Parathyroid adenoma (tissue), 2 donors: ENCODE results near the gene HOATZ.

ENCODE experiments used
- H2AFZ ChIP-seq: fragments of 300-600 bp; sonication (generic); one replicate; pipeline ENCODE4 v1.7.0; 2017; ENCODE audit warnings: antibody characterized with exemption, mild to moderate bottlenecking
- H3K27ac ChIP-seq: fragments of 300-600 bp; sonication (generic); one replicate; pipeline ENCODE4 v1.7.0; 2017
- H3K27me3 ChIP-seq: fragments of 300-600 bp; sonication (generic); one replicate; pipeline ENCODE4 v1.7.0; 2017; ENCODE audit warnings: low read length; ENCODE audit not compliant: control insufficient read depth, insufficient read depth
- H3K36me3 ChIP-seq: fragments of 300-600 bp; sonication (generic); one replicate; pipeline ENCODE4 v1.7.0; 2017; ENCODE audit warnings: low read length; ENCODE audit not compliant: control insufficient read depth, insufficient read depth
- H3K4me1 ChIP-seq: fragments of 300-600 bp; sonication (generic); one replicate; pipeline ENCODE4 v1.7.0; 2017; ENCODE audit warnings: control low read depth
- H3K4me2 ChIP-seq: fragments of 300-600 bp; sonication (generic); one replicate; pipeline ENCODE4 v1.7.0; 2017; ENCODE audit warnings: low read length
- H3K4me3 ChIP-seq: fragments of 300-600 bp; sonication (generic); one replicate; pipeline ENCODE4 v1.7.0; 2017; ENCODE audit warnings: low read depth, low read length
- H3K79me2 ChIP-seq: fragments of 300-600 bp; sonication (generic); one replicate; pipeline ENCODE4 v1.7.0; 2017; ENCODE audit warnings: control low read depth
- H3K9ac ChIP-seq: fragments of 300-600 bp; sonication (generic); one replicate; pipeline ENCODE4 v1.7.0; 2017; ENCODE audit warnings: mild to moderate bottlenecking
- H3K9me3 ChIP-seq: fragments of 300-600 bp; sonication (generic); one replicate; pipeline ENCODE4 v1.7.0; 2017; ENCODE audit warnings: low read length; ENCODE audit not compliant: control insufficient read depth
- TF ChIP-seq, protein P1 (sequence below): fragments of 300-600 bp; sonication (generic); IDR thresholded peaks from one replicate; pipeline ENCODE4 v1.7.0; 2017; ENCODE audit warnings: antibody characterized with exemption, mild to moderate bottlenecking
- donor health status: primary hyperparathyroidism.

Gene HOATZ

GRCh38 chr11:111515591-111515990 lies 1.0 kb downstream of the HOATZ start:
- Histone ChIP-seq H3K27ac (no peak overlapping the region), H3K9me3 (no peaks in the 10 kb centered on the region), H3K4me1 (no peaks in the 10 kb centered on the region), H3K9ac (no peak overlapping the region), H3K79me2 (no peaks in the 10 kb centered on the region), H3K27me3 (no peaks in the 10 kb centered on the region), H3K4me3 (no peak overlapping the region), H2AFZ (no peak overlapping the region), H3K4me2 (no peak overlapping the region), H3K36me3 (no peaks in the 10 kb centered on the region)
- TF ChIP-seq, protein P1, sequence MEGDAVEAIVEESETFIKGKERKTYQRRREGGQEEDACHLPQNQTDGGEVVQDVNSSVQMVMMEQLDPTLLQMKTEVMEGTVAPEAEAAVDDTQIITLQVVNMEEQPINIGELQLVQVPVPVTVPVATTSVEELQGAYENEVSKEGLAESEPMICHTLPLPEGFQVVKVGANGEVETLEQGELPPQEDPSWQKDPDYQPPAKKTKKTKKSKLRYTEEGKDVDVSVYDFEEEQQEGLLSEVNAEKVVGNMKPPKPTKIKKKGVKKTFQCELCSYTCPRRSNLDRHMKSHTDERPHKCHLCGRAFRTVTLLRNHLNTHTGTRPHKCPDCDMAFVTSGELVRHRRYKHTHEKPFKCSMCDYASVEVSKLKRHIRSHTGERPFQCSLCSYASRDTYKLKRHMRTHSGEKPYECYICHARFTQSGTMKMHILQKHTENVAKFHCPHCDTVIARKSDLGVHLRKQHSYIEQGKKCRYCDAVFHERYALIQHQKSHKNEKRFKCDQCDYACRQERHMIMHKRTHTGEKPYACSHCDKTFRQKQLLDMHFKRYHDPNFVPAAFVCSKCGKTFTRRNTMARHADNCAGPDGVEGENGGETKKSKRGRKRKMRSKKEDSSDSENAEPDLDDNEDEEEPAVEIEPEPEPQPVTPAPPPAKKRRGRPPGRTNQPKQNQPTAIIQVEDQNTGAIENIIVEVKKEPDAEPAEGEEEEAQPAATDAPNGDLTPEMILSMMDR = no peak

GRCh38 chr11:111518668-111519067 lies 4.1 kb downstream of the HOATZ start:
- H3K27me3 ChIP-seq = no peaks in the 10 kb centered on the region
- no peaks in the 10 kb centered on the region for H3K9me3 ChIP-seq
- TF ChIP-seq, protein P1 = no peak
- no peak overlapping the region for H2AFZ ChIP-seq
- H3K36me3 ChIP-seq = no peaks in the 10 kb centered on the region
- no peak overlapping the region for H3K4me3 ChIP-seq
- no peak overlapping the region for H3K4me2 ChIP-seq
- H3K9ac ChIP-seq = no peak overlapping the region
- H3K27ac ChIP-seq = no peak overlapping the region
- no peaks in the 10 kb centered on the region for H3K79me2 ChIP-seq
- H3K4me1 ChIP-seq = no peaks in the 10 kb centered on the region

DNA sequence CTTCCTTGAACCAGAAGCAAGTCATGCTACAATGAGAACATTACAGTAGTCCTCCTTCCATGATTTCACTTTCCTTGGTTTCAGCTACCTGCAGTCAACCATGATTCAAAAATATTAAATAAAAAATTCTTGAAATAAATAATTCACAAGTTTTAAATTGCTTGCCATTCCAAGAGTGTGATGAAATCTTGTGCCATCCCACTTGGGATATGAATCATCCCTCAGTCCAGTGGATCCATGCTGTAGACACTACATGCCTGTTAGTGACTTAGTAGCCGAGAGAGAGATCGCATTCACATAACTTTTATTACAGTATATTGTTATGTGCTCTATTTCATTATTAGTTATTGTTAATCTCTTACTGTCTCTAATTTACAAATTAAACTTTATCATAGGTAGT lies 6.0 kb downstream of the HOATZ start:
- no peaks in the 10 kb centered on the region for H3K36me3 ChIP-seq
- H3K9ac ChIP-seq = no peak overlapping the region
- TF ChIP-seq, protein P1 = no peak
- H3K4me1 ChIP-seq = no peaks in the 10 kb centered on the region
- H3K4me3 ChIP-seq = no peak overlapping the region
- H3K27ac ChIP-seq = no peak overlapping the region
- no peaks in the 10 kb centered on the region for H3K79me2 ChIP-seq
- H2AFZ ChIP-seq = no peak overlapping the region
- H3K9me3 ChIP-seq = no peaks in the 10 kb centered on the region
- no peak overlapping the region for H3K4me2 ChIP-seq
- no peaks in the 10 kb centered on the region for H3K27me3 ChIP-seq

DNA sequence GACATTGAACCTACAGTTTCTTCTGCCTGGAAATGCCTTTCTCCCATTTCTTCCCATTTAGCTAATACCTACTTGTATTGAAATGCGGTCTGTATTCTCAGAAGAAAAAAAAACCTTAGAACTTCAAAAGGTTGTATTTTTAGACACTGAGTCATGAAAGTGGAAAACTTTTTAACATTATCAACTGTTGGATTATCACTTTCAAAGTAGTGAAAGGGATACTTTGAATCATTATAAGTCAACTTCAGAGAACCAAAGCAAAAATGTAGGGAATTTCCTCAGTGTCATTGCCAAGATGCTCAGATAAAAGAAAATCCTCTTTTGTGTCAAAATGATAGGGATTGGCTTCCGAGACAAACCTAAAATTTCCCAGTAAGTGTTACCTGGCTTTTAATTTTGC lies 6.6 kb downstream of the HOATZ start:
- Histone ChIP-seq H3K4me1 (no peaks in the 10 kb centered on the region), H3K27ac (no peak overlapping the region), H3K9me3 (no peaks in the 10 kb centered on the region), H3K4me2 (no peak overlapping the region), H3K4me3 (no peak overlapping the region), H2AFZ (no peak overlapping the region), H3K36me3 (no peaks in the 10 kb centered on the region), H3K27me3 (no peaks in the 10 kb centered on the region), H3K9ac (no peak overlapping the region), H3K79me2 (no peaks in the 10 kb centered on the region)
- TF ChIP-seq, protein P1 = no peak

DNA sequence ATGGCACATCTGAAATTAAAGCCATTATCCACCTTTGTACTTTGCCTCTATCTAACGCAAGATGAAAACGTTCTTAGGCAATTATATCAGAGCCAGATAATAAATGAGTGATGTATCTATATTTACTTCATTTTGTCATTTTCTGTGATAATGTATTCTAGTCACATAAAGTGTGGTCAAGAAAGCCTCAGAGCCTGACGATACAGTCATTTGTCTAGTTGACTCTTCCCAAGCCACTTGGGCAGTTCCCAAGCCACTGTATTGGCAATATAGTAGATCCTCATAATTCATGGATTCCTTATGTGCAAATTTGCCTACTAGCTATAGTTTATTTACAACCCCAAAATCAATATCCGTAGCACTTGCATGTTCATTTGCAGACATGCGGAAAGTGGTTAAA lies 7.8 kb downstream of the HOATZ start:
- Histone ChIP-seq H3K27me3 (no peaks in the 10 kb centered on the region), H3K9me3 (no peaks in the 10 kb centered on the region), H3K79me2 (no peaks in the 10 kb centered on the region), H3K4me2 (no peak overlapping the region), H3K27ac (no peak overlapping the region), H3K4me1 (no peaks in the 10 kb centered on the region), H3K36me3 (no peaks in the 10 kb centered on the region), H3K9ac (no peak overlapping the region), H2AFZ (no peak overlapping the region), H3K4me3 (no peak overlapping the region)
- TF ChIP-seq, protein P1 = no peak
